GM06990 (cell line): ENCODE results near the gene SLCO2A1.

Experiments
- DNase-seq: peaks from one replicate; pipeline ENCODE4 v3.0.0-alpha.2; 2011; ENCODE audit not compliant: insufficient read length; ENCODE audit errors: extremely low read depth
- H3K27me3 ChIP-seq: replicated peaks from 2 replicates; pipeline ENCODE4 v1.6.0; 2011; ENCODE audit warnings: low read length; ENCODE audit not compliant: control insufficient read depth, insufficient read depth
- H3K36me3 ChIP-seq: 2 replicates; pipeline ENCODE4 v1.5.1; 2011; ENCODE audit warnings: low read length; ENCODE audit not compliant: control insufficient read depth, insufficient read depth
- H3K4me3 ChIP-seq: replicated peaks from 2 replicates; pipeline ENCODE4 v1.5.1; 2011; ENCODE audit warnings: low read depth, mild to moderate bottlenecking, control low read depth, low read length
- TF ChIP-seq, protein P1 (sequence below): IDR thresholded peaks from 2 replicates; pipeline ENCODE4 v1.5.1; 2011; ENCODE audit warnings: low read length, control low read depth, mild to moderate bottlenecking, inconsistent platforms; ENCODE audit not compliant: insufficient read depth, poor library complexity, severe bottlenecking

SLCO2A1 gene

DNA sequence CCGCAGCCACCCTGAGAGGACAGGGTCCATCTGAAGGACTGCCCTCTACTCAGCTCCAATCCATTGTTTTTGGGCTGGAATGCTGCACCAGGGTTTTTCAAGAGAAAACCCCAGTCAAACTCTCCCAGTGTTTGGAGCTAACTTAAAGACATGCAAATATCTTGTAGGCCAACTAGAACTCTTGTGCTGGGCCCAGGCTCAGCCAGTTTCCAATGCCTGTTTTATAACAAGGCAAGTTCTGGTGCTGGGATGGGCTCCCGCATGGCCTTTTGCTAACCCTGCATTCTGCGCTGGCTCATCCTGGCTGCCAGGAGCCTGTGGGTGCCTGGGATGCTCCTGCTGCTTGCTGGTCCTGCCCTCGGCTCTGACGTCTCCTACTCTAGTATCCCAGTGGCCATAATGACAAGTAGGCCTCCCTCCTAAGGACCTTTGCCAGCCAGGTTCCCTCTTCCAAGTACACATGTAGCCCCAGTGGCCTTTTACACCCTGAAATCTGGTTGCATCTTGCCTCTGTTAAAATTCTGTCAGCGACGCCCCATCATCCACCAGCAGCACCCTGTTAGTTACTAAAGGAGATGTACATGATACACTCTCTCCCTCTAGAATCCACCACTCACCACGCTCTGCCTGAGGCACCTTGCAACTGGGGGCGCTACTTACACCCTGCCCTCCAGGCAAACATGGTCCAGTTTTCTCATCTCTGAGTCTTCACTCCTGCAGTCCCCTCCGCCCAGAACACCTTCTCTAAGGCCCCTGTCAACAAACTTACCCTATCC lies 103.6 kb downstream of the SLCO2A1 start:
- H3K4me3 ChIP-seq: no peak overlapping the region
- TF ChIP-seq, protein P1, sequence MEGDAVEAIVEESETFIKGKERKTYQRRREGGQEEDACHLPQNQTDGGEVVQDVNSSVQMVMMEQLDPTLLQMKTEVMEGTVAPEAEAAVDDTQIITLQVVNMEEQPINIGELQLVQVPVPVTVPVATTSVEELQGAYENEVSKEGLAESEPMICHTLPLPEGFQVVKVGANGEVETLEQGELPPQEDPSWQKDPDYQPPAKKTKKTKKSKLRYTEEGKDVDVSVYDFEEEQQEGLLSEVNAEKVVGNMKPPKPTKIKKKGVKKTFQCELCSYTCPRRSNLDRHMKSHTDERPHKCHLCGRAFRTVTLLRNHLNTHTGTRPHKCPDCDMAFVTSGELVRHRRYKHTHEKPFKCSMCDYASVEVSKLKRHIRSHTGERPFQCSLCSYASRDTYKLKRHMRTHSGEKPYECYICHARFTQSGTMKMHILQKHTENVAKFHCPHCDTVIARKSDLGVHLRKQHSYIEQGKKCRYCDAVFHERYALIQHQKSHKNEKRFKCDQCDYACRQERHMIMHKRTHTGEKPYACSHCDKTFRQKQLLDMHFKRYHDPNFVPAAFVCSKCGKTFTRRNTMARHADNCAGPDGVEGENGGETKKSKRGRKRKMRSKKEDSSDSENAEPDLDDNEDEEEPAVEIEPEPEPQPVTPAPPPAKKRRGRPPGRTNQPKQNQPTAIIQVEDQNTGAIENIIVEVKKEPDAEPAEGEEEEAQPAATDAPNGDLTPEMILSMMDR: no peak
- DNase-seq: no peak
- no peaks in the 10 kb centered on the region for H3K36me3 ChIP-seq
- H3K27me3 ChIP-seq: no peaks in the 10 kb centered on the region

DNA sequence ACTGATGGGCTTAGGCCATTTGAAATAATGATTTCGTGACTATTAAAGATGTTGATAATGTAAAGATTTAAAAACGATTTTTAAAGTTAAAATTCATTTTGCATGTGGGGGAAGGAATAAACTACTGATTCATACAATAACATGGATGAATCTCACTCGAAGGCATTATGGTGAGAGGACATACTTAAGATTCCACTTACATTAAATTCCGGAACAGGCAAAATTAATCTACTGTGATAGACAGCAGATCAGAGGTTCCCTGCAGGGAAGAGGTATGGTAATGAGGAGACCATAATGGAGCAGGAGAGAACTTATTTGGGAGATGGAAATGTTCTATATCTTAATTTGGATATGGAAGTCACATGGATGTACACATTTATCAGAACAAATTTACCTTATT lies 105.7 kb downstream of the SLCO2A1 start:
- no peak overlapping the region for H3K4me3 ChIP-seq
- TF ChIP-seq, protein P1: no peak
- no peak for DNase-seq
- H3K27me3 ChIP-seq: no peaks in the 10 kb centered on the region; the same call in 1 of the 2 replicates
- H3K36me3 ChIP-seq: no peaks in the 10 kb centered on the region

DNA sequence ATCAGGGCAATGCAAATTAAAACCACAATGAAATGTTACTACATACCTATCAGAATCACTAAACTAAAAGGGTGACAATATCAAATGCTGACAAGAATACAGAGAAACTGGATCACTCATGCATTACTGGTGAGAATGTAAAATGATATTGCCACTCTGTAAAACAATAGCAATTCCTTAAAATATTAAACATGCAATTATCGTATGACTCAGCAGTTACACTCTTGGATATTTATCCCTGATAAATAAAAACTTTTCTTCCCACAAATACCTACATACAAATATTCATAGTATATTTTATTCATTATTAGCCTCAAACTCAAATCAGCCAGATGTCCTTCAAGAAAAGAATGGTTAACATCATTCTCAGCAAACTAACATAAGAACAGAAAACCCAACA lies 108.1 kb downstream of the SLCO2A1 start:
- no peaks in the 10 kb centered on the region; the same call in 1 of the 2 replicates for H3K27me3 ChIP-seq
- H3K36me3 ChIP-seq: no peaks in the 10 kb centered on the region
- TF ChIP-seq, protein P1: no peak
- H3K4me3 ChIP-seq: no peak overlapping the region
- DNase-seq: no peak

DNA sequence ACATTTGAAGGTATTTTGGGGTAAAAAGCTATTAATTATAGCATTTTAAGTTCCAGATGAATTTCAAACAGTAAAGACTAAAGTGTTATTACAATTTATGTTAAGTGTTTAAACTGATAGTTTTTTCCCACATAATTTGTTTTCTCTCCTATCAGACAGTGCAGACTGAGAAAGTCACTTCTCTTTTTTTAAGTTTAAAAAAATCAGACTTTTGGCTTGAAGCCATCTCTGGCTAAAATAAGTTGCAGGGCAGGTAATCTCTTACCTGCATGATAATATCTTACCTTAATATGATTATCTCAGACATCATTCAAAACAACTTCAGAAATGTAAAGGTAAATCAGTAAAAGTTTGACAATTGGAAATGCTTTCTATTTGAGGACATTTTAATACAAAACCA lies 112.6 kb downstream of the SLCO2A1 start:
- DNase-seq: no peak
- H3K27me3 ChIP-seq: no peaks in the 10 kb centered on the region; the same call in none of the 2 replicates
- TF ChIP-seq, protein P1: no peak
- no peaks in the 10 kb centered on the region for H3K36me3 ChIP-seq
- no peak overlapping the region for H3K4me3 ChIP-seq

DNA sequence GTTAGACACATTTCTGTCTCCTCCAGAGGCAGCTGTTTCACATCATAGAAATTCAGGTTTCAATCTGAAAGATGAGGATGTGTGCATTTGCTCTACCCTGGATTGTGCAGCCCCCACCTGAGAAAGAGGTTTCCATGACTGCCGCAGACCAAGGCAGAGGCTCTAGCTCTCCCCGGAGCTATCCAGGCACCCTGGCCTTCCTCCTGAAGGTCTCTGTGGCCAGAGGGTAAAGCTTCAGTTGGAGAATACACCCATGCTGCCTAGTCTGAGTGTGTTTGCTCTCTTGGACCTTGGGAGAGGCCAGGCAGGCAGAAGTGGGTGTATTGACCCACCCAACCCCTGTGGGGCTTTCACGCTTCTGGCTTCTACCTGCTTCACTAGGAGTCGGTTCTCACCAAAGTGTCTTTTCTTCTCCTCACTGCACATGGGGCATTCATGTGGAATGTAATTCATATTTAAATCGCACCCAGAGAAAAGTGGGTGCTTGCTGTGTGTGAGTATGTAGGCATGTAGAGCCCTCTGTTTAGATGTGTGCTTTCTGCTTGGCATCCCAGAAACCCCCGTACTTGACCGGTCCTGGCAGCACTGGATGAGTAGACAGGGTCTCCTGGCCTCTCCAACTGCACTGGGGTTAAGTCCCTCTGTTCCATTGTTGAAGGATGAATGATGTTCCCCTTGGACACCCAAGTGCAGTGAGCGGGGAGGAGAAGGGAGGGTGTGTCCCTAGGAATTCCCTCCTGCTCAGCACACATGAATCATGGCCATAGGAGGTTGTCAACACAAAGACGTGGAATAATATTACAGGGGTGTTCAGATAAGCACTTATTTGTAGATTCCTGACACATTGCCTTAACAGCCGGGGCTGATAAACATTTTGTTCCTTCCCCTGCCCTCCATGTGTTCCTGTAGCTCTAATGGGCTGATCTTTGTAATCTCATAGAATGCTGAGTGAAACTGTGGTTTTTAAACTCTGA lies 113.8 kb downstream of the SLCO2A1 start:
- no peaks in the 10 kb centered on the region for H3K36me3 ChIP-seq
- DNase-seq: no peak
- H3K27me3 ChIP-seq: no peaks in the 10 kb centered on the region; the same call in none of the 2 replicates
- TF ChIP-seq, protein P1: no peak
- no peak overlapping the region for H3K4me3 ChIP-seq
